ENCODE data around the gene SPPL2C. TPM values are rescaled to one million over a fixed set of nuclear protein-coding genes. Genes with fewer than 3 reads are reported as not detected.

The SPPL2C gene
- total RNA-seq, 1 donor from 2014 or later, result not detected

- DNase-seq (ENCODE audit: low spot score), result no peak
Measured at GRCh38 chr17:45828582-45829133, 16.0 kb upstream of the SPPL2C start.

GRCh38 chr17:45833920-45834319 lies 10.8 kb upstream of the SPPL2C start:
- no peak for DNase-seq (ENCODE audit: low spot score)

GRCh38 chr17:45834471-45835396 lies 9.9 kb upstream of the SPPL2C start:
- DNase-seq (ENCODE audit: low spot score), result no peak

GRCh38 chr17:45835481-45835880 lies 9.2 kb upstream of the SPPL2C start:
- DNase-seq (ENCODE audit: low spot score), result no peak

- DNase-seq (ENCODE audit: low spot score), result no peak
Measured at GRCh38 chr17:45836047-45837044, 8.3 kb upstream of the SPPL2C start.

- DNase-seq (ENCODE audit: low spot score), result no peak
Measured at GRCh38 chr17:45837187-45837586, 7.5 kb upstream of the SPPL2C start.

GRCh38 chr17:45837603-45838002 lies 7.1 kb upstream of the SPPL2C start:
- no peak for DNase-seq (ENCODE audit: low spot score)

GRCh38 chr17:45838751-45839295 lies 5.9 kb upstream of the SPPL2C start:
- no peak for DNase-seq (ENCODE audit: low spot score)

- DNase-seq (ENCODE audit: low spot score), result no peak
Measured at GRCh38 chr17:45839442-45839841, 5.2 kb upstream of the SPPL2C start.

GRCh38 chr17:45841186-45841585 lies 3.5 kb upstream of the SPPL2C start:
- no peak for DNase-seq (ENCODE audit: low spot score)

GRCh38 chr17:45841883-45842525 lies 2.7 kb upstream of the SPPL2C start:
- DNase-seq (ENCODE audit: low spot score), result no peak

GRCh38 chr17:45843722-45844121 lies 959 bp upstream of the SPPL2C start:
- no peak for DNase-seq (ENCODE audit: low spot score)

- DNase-seq (ENCODE audit: low spot score), result no peak
Measured at GRCh38 chr17:45845376-45846185, 900 bp downstream of the SPPL2C start.

GRCh38 chr17:45846223-45846622 lies 1.5 kb downstream of the SPPL2C start:
- DNase-seq (ENCODE audit: low spot score), result no peak

GRCh38 chr17:45846646-45847045 lies 2.0 kb downstream of the SPPL2C start:
- DNase-seq (ENCODE audit: low spot score), result no peak

GRCh38 chr17:45847101-45847500 lies 2.4 kb downstream of the SPPL2C start:
- DNase-seq (ENCODE audit: low spot score), result no peak

- no peak for DNase-seq (ENCODE audit: low spot score)
Measured at GRCh38 chr17:45847747-45848146, 3.1 kb downstream of the SPPL2C start.

- no peak for DNase-seq (ENCODE audit: low spot score)
Measured at GRCh38 chr17:45848405-45848804, 3.7 kb downstream of the SPPL2C start.

- no peak for DNase-seq (ENCODE audit: low spot score)
Measured at GRCh38 chr17:45848868-45849535, 4.3 kb downstream of the SPPL2C start.

GRCh38 chr17:45849536-45849990 lies 4.9 kb downstream of the SPPL2C start:
- DNase-seq (ENCODE audit: low spot score), result no peak

All from mucosa of gallbladder (tissue), 1 donor.